HCT116 (cell line): ENCODE results near the gene EZH2. TPM values are rescaled to one million over a fixed set of nuclear protein-coding genes. Genes with fewer than 3 reads are reported as not detected.

Experiments used
- ATAC-seq: fragments of 200-7000 bp; cut with Tn5 transposase; 2 replicates; pipeline ENCODE4 v1.9.1; 2020; ENCODE audit warnings: mild to moderate bottlenecking, moderate library complexity
- BruUV-seq: library from RNA; stranded (reverse); fragments of 400-500 nt; replicated peaks from 2 replicates; lab custom pipeline; 2021; lab: Mats Ljungman, UMichigan
- CTCF ChIA-PET: fragments of 300-600 bp; sonication (Branson Sonifier 250); formaldehyde crosslinking; loops from one replicate; lab custom pipeline; 2021; ENCODE audit warnings: antibody characterized with exemption; lab: Charles Lee
- POLR2A ChIA-PET: fragments of 300-600, 350-600 bp; sonication (Branson Sonifier 250); formaldehyde crosslinking; loops from one replicate; lab custom pipeline; 2021; ENCODE audit warnings: antibody characterized with exemption; lab: Charles Lee
- RAD21 ChIA-PET, 2 experiments: fragments of 300-600 bp; sonication (Branson Sonifier 250); formaldehyde crosslinking; loops; one replicate each; lab custom pipeline; 2023; ENCODE audit warnings: low total read pairs in 2 of 2; ENCODE audit not compliant: uncharacterized antibody in 2 of 2, unreplicated experiment in 2 of 2, low non-redundant PET in 1 of 2; lab: Charles Lee
- DNase-seq: peaks from one replicate; pipeline ENCODE4 v3.0.0-alpha.2; 2010; ENCODE audit warnings: low read depth, low spot score
- H2AFZ ChIP-seq: fragments of 200-600 bp; shearing (Covaris generic), sonication (generic); 2 replicates; pipeline ENCODE4 v1.6.1; 2017; ENCODE audit warnings: low read depth, mixed run types, mixed read lengths, antibody characterized with exemption, low read length; ENCODE audit not compliant: poor library complexity, severe bottlenecking
- H3K27ac ChIP-seq: 2 replicates; pipeline ENCODE4 v1.5.1; 2012; ENCODE audit warnings: low read depth, low read length
- H3K27me3 ChIP-seq: fragments of 200-600 bp; sonication (generic); 2 replicates; pipeline ENCODE4 v1.6.1; 2016; ENCODE audit warnings: mixed run types, low read length, mixed read lengths; ENCODE audit not compliant: insufficient read depth
- H3K36me3 ChIP-seq, 2 experiments: fragments of 200-500 bp in 1 of 2; fragments of 200-600 bp in 1 of 2; sonication (Bioruptor generic) in 1 of 2; sonication (generic) in 1 of 2; 2 replicates each; pipeline versions ENCODE4 v1.5.1 to v1.6.1; 2014 to 2016; ENCODE audit warnings: low read length in 2 of 2, inconsistent platforms in 1 of 2, mixed read lengths in 1 of 2, mixed run types in 1 of 2; ENCODE audit not compliant: insufficient read depth in 2 of 2, control insufficient read depth in 1 of 2
- H3K4me1 ChIP-seq, 2 experiments: fragments of 200-600 bp in 1 of 2; sonication (generic) in 1 of 2; 2 replicates each; pipeline versions ENCODE4 v1.5.1 to v1.6.1; 2012 to 2017; ENCODE audit warnings: low read length in 2 of 2, inconsistent platforms in 1 of 2, mild to moderate bottlenecking in 1 of 2, mixed read lengths in 1 of 2, mixed run types in 1 of 2, moderate library complexity in 1 of 2; ENCODE audit not compliant: insufficient read depth in 2 of 2, control insufficient read depth in 1 of 2
- H3K4me2 ChIP-seq: fragments of 200-600 bp; sonication (generic); 2 replicates; pipeline ENCODE4 v1.6.1; 2017; ENCODE audit warnings: mixed run types, low read length, mixed read lengths
- H3K4me3 ChIP-seq, 2 experiments: fragments of 200-600 bp in 1 of 2; sonication (generic) in 1 of 2; replicated peaks in 1 of 2; 2 replicates each; pipeline ENCODE4 v1.5.1; 2011 to 2016; ENCODE audit warnings: low read length in 2 of 2, control low read depth in 1 of 2, low read depth in 1 of 2, mild to moderate bottlenecking in 1 of 2, mixed read lengths in 1 of 2, mixed run types in 1 of 2
- H3K79me2 ChIP-seq: fragments of 200-600 bp; sonication (generic); 2 replicates; pipeline ENCODE4 v1.6.1; 2017; ENCODE audit warnings: mild to moderate bottlenecking, mixed run types, low read length, moderate library complexity, mixed read lengths; ENCODE audit not compliant: insufficient read depth
- H3K9ac ChIP-seq: fragments of 200-600 bp; sonication (generic); 2 replicates; pipeline ENCODE4 v1.6.1; 2016; ENCODE audit warnings: low read length, mixed read lengths
- H3K9me2 ChIP-seq: fragments of 200-600 bp; sonication (generic), shearing (Covaris generic); 2 replicates; pipeline ENCODE4 v1.6.1; 2017; ENCODE audit warnings: mixed run types, mild to moderate bottlenecking, moderate library complexity; ENCODE audit not compliant: insufficient read depth
- H3K9me3 ChIP-seq, 2 experiments: fragments of 200-500 bp in 1 of 2; fragments of 200-600 bp in 1 of 2; sonication (Bioruptor generic) in 1 of 2; sonication (generic) in 1 of 2; 2 replicates each; pipeline ENCODE4 v1.6.1; 2014 to 2017; ENCODE audit warnings: low read length in 2 of 2, mixed read lengths in 2 of 2, inconsistent platforms in 1 of 2, low read depth in 1 of 2, mild to moderate bottlenecking in 1 of 2, mixed run types in 1 of 2, moderate library complexity in 1 of 2; ENCODE audit not compliant: control insufficient read depth in 1 of 2, insufficient read depth in 1 of 2
- H4K20me1 ChIP-seq: fragments of 200-600 bp; sonication (generic), shearing (Covaris generic); 2 replicates; pipeline ENCODE4 v1.6.1; 2017; ENCODE audit warnings: mixed run types, mild to moderate bottlenecking, moderate library complexity; ENCODE audit not compliant: insufficient read depth
- ATF3 ChIP-seq: IDR thresholded peaks from 2 replicates; pipeline ENCODE4 v1.6.1; 2012
- CBX3 ChIP-seq: IDR thresholded peaks from 2 replicates; pipeline ENCODE4 v1.6.1; 2012; ENCODE audit warnings: low read depth
- CEBPB ChIP-seq: IDR thresholded peaks from 2 replicates; pipeline ENCODE4 v1.6.1; 2012; ENCODE audit warnings: low read depth
- EGR1 ChIP-seq: IDR thresholded peaks from 2 replicates; pipeline ENCODE4 v1.6.1; 2012; ENCODE audit warnings: low read depth
- EZH2phosphoT487 ChIP-seq: fragments of 200-600 bp; IDR thresholded peaks from 2 replicates; pipeline ENCODE4 v1.6.1; 2018; ENCODE audit warnings: antibody characterized with exemption, borderline replicate concordance
- FOSL1 ChIP-seq: IDR thresholded peaks from 2 replicates; pipeline ENCODE4 v1.6.1; 2012; ENCODE audit warnings: low read depth
- JUND ChIP-seq: IDR thresholded peaks from 2 replicates; pipeline ENCODE4 v1.6.1; 2012
- POLR2A ChIP-seq: IDR thresholded peaks from 2 replicates; pipeline ENCODE4 v1.7.0; 2011; ENCODE audit warnings: borderline replicate concordance; ENCODE audit not compliant: insufficient read depth, insufficient read length; ENCODE audit errors: extremely low read depth
- POLR2AphosphoS5 ChIP-seq: IDR thresholded peaks from 2 replicates; pipeline ENCODE4 v1.6.1; 2011; ENCODE audit warnings: mild to moderate bottlenecking, low read depth, low read length, moderate library complexity
- REST ChIP-seq: IDR thresholded peaks from 2 replicates; pipeline ENCODE4 v1.6.1; 2012; ENCODE audit warnings: low read depth
- SP1 ChIP-seq: IDR thresholded peaks from 2 replicates; pipeline ENCODE4 v1.6.1; 2012; ENCODE audit warnings: low read depth
- SRF ChIP-seq: IDR thresholded peaks from 2 replicates; pipeline ENCODE4 v1.6.1; 2012; ENCODE audit warnings: low read depth
- TCF7L2 ChIP-seq: IDR thresholded peaks from 2 replicates; pipeline ENCODE4 v1.7.0; 2011; ENCODE audit warnings: borderline replicate concordance, inconsistent platforms; ENCODE audit not compliant: insufficient read depth, insufficient read length; ENCODE audit errors: extremely low read depth
- YY1 ChIP-seq: IDR thresholded peaks from 2 replicates; pipeline ENCODE4 v1.6.1; 2011; ENCODE audit warnings: low read length, low read depth, moderate library complexity, mild to moderate bottlenecking; ENCODE audit not compliant: insufficient replicate concordance; ENCODE audit errors: extremely low read depth
- ZFX ChIP-seq: fragments of 450-650 bp; IDR thresholded peaks from 2 replicates; pipeline ENCODE4 v1.6.1; 2017
- intact Hi-C: fragments of 100-400 bp; cut with micrococcal nuclease; formaldehyde crosslinking; loops from 2 replicates; pipeline ENCODE4 v1.10.0; 2022
- total RNA-seq: library from RNA; stranded (reverse); gene quantifications from one replicate; pipeline ENCODE4 v1.2.1, GENCODE V29; 2021; ENCODE audit not compliant: unreplicated experiment

The EZH2 gene
- total RNA-seq, 1 experiment from 2014 or later = 55.2 TPM

- H3K9me3 ChIP-seq = no peaks in the 10 kb centered on the region
- no peak overlapping the region for H2AFZ ChIP-seq
- H3K4me1 ChIP-seq = no peaks in the 10 kb centered on the region
- no peak overlapping the region for H3K4me2 ChIP-seq
- BruUV-seq = no TSS peak
- ATAC-seq (no peak), DNase-seq (no peak)
- TF ChIP-seq SRF = no peak
- TF ChIP-seq EGR1 = no peak
- no peak for TF ChIP-seq TCF7L2
- TF ChIP-seq CBX3 = no peak
- no peak for TF ChIP-seq ATF3
- TF ChIP-seq POLR2A = no peak
- TF ChIP-seq REST = no peak
- TF ChIP-seq SP1 = no peak
- TF ChIP-seq JUND = no peak
- no peak for TF ChIP-seq CEBPB
- no peak for TF ChIP-seq EZH2phosphoT487
- TF ChIP-seq POLR2AphosphoS5 = no peak
- no peak for TF ChIP-seq YY1
- TF ChIP-seq FOSL1 = no peak
- TF ChIP-seq ZFX = no peak
- ChIA-PET RAD21 (no interaction called here), CTCF (no interaction called here), POLR2A (no interaction called here)
- intact Hi-C loops = no loop called here
- 0 out of 2 replicates have a peak, but pooled peaks cover under 1% of the 10 kb centered on the region for H4K20me1 ChIP-seq
- H3K27me3 ChIP-seq = no peaks in the 10 kb centered on the region
- H3K36me3 ChIP-seq = peaks cover 20 to 51% of the 10 kb centered on the region in 2 experiments; a peak in 3 of 4 replicates
- no peak overlapping the region for H3K9ac ChIP-seq
- H3K9me2 ChIP-seq = no peaks in the 10 kb centered on the region
- H3K27ac ChIP-seq = no peak overlapping the region
- H3K4me3 ChIP-seq = no peak overlapping the region
- no peaks in the 10 kb centered on the region for H3K79me2 ChIP-seq
Measured at GRCh38 chr7:148794476-148794875, 89.6 kb downstream of the EZH2 start.
